ENCODE results near the gene VGLL4.

DNA sequence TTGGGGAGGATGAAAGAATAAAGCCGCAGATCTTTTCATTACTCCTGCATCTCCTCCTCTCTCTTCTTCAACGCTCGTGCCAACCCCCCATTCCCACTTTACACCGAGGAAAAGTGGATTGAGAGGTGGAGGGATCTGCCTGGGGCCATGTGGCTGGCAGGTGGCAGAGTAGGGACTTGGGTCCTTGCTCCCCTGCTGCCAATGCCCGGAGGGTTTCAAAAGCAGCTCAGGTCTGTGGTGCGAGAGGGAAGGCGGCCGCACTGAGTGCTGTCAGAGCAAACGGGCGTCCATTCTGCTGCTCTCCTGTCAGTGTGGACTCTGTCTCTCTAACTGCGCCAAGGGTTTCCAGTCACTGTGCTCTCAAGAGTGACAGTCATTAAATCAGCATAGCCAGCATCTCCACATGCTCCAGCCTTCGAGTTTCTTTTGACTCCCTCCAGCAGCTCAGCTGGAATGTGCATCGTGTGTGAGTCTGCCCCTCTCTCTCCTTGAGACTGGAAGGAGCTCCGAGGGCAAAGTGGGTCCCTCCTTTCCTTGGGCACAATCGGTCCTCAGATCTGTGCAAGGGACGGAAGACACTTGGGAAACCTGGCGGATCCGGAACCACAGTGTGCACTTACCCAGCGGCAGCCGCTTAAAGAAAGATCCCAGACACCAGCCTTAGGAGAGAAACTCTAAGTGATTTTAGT, 68.6 kb downstream of the VGLL4 start:
- TF ChIP-seq CBX8 (IDR thresholded peaks at IDR 0.05) (no peak), ZFP36 (IDR thresholded peaks at IDR 0.05; ENCODE audit: borderline replicate concordance, partially characterized antibody) (no peak), RARB (CRISPR knock-in tag; IDR thresholded peaks at IDR 0.05) (no peak), NFE2L2 (conservative IDR thresholded peaks at IDR 0.05; ENCODE audit: low read length) (no peak), RAD21 (conservative IDR thresholded peaks at IDR 0.05 in 1 of 2, IDR thresholded peaks at IDR 0.05 in 1 of 2) (no peak), CEBPB (IDR thresholded peaks at IDR 0.05) (no peak), MAZ (IDR thresholded peaks at IDR 0.05; ENCODE audit: borderline replicate concordance, low read depth, low read length) (no peak), ZC3H11A (IDR thresholded peaks at IDR 0.05) (no peak), POLR2A (IDR thresholded peaks at IDR 0.05; ENCODE audit: low read length) (no peak)
- TF ChIP-seq, protein P1, sequence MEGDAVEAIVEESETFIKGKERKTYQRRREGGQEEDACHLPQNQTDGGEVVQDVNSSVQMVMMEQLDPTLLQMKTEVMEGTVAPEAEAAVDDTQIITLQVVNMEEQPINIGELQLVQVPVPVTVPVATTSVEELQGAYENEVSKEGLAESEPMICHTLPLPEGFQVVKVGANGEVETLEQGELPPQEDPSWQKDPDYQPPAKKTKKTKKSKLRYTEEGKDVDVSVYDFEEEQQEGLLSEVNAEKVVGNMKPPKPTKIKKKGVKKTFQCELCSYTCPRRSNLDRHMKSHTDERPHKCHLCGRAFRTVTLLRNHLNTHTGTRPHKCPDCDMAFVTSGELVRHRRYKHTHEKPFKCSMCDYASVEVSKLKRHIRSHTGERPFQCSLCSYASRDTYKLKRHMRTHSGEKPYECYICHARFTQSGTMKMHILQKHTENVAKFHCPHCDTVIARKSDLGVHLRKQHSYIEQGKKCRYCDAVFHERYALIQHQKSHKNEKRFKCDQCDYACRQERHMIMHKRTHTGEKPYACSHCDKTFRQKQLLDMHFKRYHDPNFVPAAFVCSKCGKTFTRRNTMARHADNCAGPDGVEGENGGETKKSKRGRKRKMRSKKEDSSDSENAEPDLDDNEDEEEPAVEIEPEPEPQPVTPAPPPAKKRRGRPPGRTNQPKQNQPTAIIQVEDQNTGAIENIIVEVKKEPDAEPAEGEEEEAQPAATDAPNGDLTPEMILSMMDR (IDR thresholded peaks at IDR 0.05) = no peak
- TF ChIP-seq, protein P2, sequence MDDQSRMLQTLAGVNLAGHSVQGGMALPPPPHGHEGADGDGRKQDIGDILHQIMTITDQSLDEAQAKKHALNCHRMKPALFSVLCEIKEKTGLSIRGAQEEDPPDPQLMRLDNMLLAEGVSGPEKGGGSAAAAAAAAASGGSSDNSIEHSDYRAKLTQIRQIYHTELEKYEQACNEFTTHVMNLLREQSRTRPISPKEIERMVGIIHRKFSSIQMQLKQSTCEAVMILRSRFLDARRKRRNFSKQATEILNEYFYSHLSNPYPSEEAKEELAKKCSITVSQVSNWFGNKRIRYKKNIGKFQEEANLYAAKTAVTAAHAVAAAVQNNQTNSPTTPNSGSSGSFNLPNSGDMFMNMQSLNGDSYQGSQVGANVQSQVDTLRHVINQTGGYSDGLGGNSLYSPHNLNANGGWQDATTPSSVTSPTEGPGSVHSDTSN (IDR thresholded peaks at IDR 0.05) = no peak

Data from A549 (cell line).